Panc1 (cell line): ENCODE results near the gene ZNRF3. TPM values are rescaled to one million over a fixed set of nuclear protein-coding genes. Genes with fewer than 3 reads are reported as not detected.

Experiments used
- ATAC-seq: fragments of 200-7000 bp; cut with Tn5 transposase; 2 replicates; pipeline ENCODE4 v1.9.1; 2020; ENCODE audit warnings: mild to moderate bottlenecking, moderate library complexity
- BruUV-seq: library from RNA; stranded (reverse); fragments of 400-500 nt; replicated peaks from 2 replicates; lab custom pipeline; 2021; lab: Mats Ljungman, UMichigan
- CTCF ChIA-PET: fragments of 300-600 bp; sonication (Branson Sonifier 250); formaldehyde crosslinking; loops from one replicate; lab custom pipeline; 2022; ENCODE audit warnings: antibody characterized with exemption; lab: Charles Lee
- POLR2A ChIA-PET: fragments of 300-600 bp; sonication (Branson Sonifier 250); formaldehyde crosslinking; loops from one replicate; lab custom pipeline; 2022; ENCODE audit warnings: antibody characterized with exemption; lab: Charles Lee
- DNase-seq: peaks from one replicate; pipeline ENCODE4 v3.0.0-alpha.2; 2010; ENCODE audit warnings: low read depth, low spot score
- H3K27ac ChIP-seq: 2 replicates; pipeline ENCODE4 v1.5.1; 2011; ENCODE audit warnings: mild to moderate bottlenecking, low read length, inconsistent platforms
- H3K27me3 ChIP-seq: fragments of 200-500 bp; sonication (Bioruptor generic); 2 replicates; pipeline ENCODE4 v1.6.0; 2014; ENCODE audit warnings: low read length, inconsistent platforms; ENCODE audit not compliant: control insufficient read depth, insufficient read depth
- H3K36me3 ChIP-seq: fragments of 200-500 bp; sonication (Bioruptor generic); 2 replicates; pipeline ENCODE4 v1.5.1; 2014; ENCODE audit warnings: inconsistent platforms, mild to moderate bottlenecking, low read length, moderate library complexity; ENCODE audit not compliant: control insufficient read depth, insufficient read depth
- H3K4me1 ChIP-seq: 2 replicates; pipeline ENCODE4 v1.5.1; 2011; ENCODE audit warnings: inconsistent platforms, mild to moderate bottlenecking, low read length, moderate library complexity; ENCODE audit not compliant: control insufficient read depth, insufficient read depth
- H3K4me3 ChIP-seq, 2 experiments: 2 replicates each; pipeline ENCODE4 v1.5.1; 2011 to 2012; ENCODE audit warnings: low read depth in 2 of 2, low read length in 2 of 2, mild to moderate bottlenecking in 2 of 2, inconsistent platforms in 1 of 2, moderate library complexity in 1 of 2
- H3K9me3 ChIP-seq: fragments of 200-500 bp; sonication (Bioruptor generic); 2 replicates; pipeline ENCODE4 v1.5.1; 2014; ENCODE audit warnings: low read depth, mild to moderate bottlenecking, inconsistent platforms, low read length, moderate library complexity; ENCODE audit not compliant: control insufficient read depth, insufficient read depth
- POLR2AphosphoS5 ChIP-seq: IDR thresholded peaks from 2 replicates; pipeline ENCODE4 v1.6.1; 2012; ENCODE audit warnings: mild to moderate bottlenecking, low read depth, low read length, moderate library complexity
- SIN3A ChIP-seq: IDR thresholded peaks from 2 replicates; pipeline ENCODE4 v1.6.1; 2012; ENCODE audit warnings: low read depth, mild to moderate bottlenecking, low read length, moderate library complexity, borderline replicate concordance; ENCODE audit not compliant: insufficient read depth
- TCF7L2 ChIP-seq: IDR thresholded peaks from 2 replicates; pipeline ENCODE4 v1.6.1; 2011; ENCODE audit warnings: mild to moderate bottlenecking, low read depth, low read length, inconsistent platforms
- in situ Hi-C: cut with HindIII; loops from 2 replicates; pipeline ENCODE4 v1.10.0; 2016; ENCODE audit warnings: low sequenced_read_pairs, low pct_unique_long_range_greater_than_20kb
- intact Hi-C: fragments of 100-400 bp; cut with micrococcal nuclease; formaldehyde crosslinking; loops from one replicate; pipeline ENCODE4 v1.10.0; 2022; ENCODE audit not compliant: unreplicated experiment
- total RNA-seq: library from RNA; stranded (reverse); gene quantifications from one replicate; pipeline ENCODE4 v1.2.1, GENCODE V29; 2021; ENCODE audit not compliant: unreplicated experiment
- TF ChIP-seq, protein P1 (sequence below): fragments of 450-650 bp; IDR thresholded peaks from 2 replicates; pipeline ENCODE4 v1.5.1; 2017; ENCODE audit warnings: mild to moderate bottlenecking
- TF ChIP-seq, protein P2 (sequence below), 2 experiments: IDR thresholded peaks; 2 replicates each; pipeline ENCODE4 v1.6.1; 2011 to 2012; ENCODE audit warnings: low read depth in 2 of 2, control low read depth in 1 of 2, low read length in 1 of 2, mild to moderate bottlenecking in 1 of 2, moderate library complexity in 1 of 2; ENCODE audit not compliant: insufficient read depth in 1 of 2

ZNRF3 gene
- total RNA-seq, 1 experiment from 2014 or later, result 7.3 TPM

- no peaks in the 10 kb centered on the region for H3K36me3 ChIP-seq
- H3K27ac ChIP-seq, result no peak overlapping the region
- intact Hi-C loops (no loop called here), in situ Hi-C loops (no loop called here)
- H3K4me1 ChIP-seq, result no peaks in the 10 kb centered on the region
- BruUV-seq, result no TSS peak
- H3K27me3 ChIP-seq, result no peaks in the 10 kb centered on the region
- H3K9me3 ChIP-seq, result no peaks in the 10 kb centered on the region
- no peak overlapping the region for H3K4me3 ChIP-seq
- ChIA-PET CTCF (no interaction called here), POLR2A (no interaction called here)
- TF ChIP-seq, protein P1, sequence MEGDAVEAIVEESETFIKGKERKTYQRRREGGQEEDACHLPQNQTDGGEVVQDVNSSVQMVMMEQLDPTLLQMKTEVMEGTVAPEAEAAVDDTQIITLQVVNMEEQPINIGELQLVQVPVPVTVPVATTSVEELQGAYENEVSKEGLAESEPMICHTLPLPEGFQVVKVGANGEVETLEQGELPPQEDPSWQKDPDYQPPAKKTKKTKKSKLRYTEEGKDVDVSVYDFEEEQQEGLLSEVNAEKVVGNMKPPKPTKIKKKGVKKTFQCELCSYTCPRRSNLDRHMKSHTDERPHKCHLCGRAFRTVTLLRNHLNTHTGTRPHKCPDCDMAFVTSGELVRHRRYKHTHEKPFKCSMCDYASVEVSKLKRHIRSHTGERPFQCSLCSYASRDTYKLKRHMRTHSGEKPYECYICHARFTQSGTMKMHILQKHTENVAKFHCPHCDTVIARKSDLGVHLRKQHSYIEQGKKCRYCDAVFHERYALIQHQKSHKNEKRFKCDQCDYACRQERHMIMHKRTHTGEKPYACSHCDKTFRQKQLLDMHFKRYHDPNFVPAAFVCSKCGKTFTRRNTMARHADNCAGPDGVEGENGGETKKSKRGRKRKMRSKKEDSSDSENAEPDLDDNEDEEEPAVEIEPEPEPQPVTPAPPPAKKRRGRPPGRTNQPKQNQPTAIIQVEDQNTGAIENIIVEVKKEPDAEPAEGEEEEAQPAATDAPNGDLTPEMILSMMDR, result no peak
- TF ChIP-seq TCF7L2, result no peak
- no peak for TF ChIP-seq SIN3A
- TF ChIP-seq POLR2AphosphoS5, result no peak
- TF ChIP-seq, protein P2, sequence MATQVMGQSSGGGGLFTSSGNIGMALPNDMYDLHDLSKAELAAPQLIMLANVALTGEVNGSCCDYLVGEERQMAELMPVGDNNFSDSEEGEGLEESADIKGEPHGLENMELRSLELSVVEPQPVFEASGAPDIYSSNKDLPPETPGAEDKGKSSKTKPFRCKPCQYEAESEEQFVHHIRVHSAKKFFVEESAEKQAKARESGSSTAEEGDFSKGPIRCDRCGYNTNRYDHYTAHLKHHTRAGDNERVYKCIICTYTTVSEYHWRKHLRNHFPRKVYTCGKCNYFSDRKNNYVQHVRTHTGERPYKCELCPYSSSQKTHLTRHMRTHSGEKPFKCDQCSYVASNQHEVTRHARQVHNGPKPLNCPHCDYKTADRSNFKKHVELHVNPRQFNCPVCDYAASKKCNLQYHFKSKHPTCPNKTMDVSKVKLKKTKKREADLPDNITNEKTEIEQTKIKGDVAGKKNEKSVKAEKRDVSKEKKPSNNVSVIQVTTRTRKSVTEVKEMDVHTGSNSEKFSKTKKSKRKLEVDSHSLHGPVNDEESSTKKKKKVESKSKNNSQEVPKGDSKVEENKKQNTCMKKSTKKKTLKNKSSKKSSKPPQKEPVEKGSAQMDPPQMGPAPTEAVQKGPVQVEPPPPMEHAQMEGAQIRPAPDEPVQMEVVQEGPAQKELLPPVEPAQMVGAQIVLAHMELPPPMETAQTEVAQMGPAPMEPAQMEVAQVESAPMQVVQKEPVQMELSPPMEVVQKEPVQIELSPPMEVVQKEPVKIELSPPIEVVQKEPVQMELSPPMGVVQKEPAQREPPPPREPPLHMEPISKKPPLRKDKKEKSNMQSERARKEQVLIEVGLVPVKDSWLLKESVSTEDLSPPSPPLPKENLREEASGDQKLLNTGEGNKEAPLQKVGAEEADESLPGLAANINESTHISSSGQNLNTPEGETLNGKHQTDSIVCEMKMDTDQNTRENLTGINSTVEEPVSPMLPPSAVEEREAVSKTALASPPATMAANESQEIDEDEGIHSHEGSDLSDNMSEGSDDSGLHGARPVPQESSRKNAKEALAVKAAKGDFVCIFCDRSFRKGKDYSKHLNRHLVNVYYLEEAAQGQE (IDR thresholded peaks at IDR 0.05; ENCODE audit: insufficient read depth in 1 of 2, low read depth in 2 of 2, low read length in 1 of 2), result no peak
- ATAC-seq (no peak), DNase-seq (no peak)
Observed at GRCh38 chr22:28929197-28929596, 45.8 kb downstream of the ZNRF3 start.

DNA sequence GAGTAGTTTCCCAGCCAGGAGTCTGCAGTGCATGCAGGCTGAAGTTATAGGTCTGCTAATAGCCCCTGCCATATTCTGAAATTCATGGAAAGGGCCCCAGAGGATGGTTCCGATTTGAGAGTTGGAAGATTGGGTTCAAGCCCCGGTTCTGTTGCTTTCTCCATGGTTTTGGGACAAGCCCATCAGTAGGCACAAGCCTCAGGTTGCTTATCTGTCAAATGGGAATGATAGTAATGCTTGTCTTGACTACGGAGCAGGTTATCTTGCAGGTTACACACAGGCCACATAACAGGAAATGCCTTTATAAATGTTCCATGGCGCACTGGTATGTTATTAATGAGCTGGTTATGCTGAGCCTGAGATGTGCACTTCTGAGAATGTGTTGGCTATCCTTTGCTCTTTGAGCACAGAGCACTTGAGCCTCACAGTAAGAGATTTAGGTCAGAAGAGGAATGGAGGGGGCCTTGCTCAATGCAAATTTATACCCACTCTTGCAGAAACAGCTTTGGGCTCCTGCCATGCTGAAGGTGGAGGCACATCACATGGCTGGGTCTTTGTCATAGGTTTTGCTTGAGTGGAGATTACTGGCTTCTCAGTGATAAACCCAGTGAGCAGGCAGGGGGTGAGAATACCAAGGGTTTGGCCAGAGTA, 47.1 kb downstream of the ZNRF3 start:
- ChIA-PET POLR2A (interaction anchor here (0.5 kb wide), 1 partner anchor 16 kb away, joined by 3 read pairs; no protein-coding TSS in a partner anchor), CTCF (no interaction called here)
- no peak for TF ChIP-seq TCF7L2
- TF ChIP-seq, protein P1, result no peak
- TF ChIP-seq, protein P2 (IDR thresholded peaks at IDR 0.05; ENCODE audit: insufficient read depth in 1 of 2, low read depth in 2 of 2, low read length in 1 of 2), result no peak
- no peak for TF ChIP-seq SIN3A
- TF ChIP-seq POLR2AphosphoS5, result no peak
- DNase-seq (no peak), ATAC-seq (no peak)
- BruUV-seq, result no TSS peak
- no peaks in the 10 kb centered on the region for H3K36me3 ChIP-seq
- in situ Hi-C loops (no loop called here), intact Hi-C loops (loop anchor here (2.0 kb wide), 1 partner anchor 20 kb away; no protein-coding TSS in a partner anchor)
- H3K4me3 ChIP-seq, result no peak overlapping the region
- H3K4me1 ChIP-seq, result no peaks in the 10 kb centered on the region
- no peaks in the 10 kb centered on the region for H3K9me3 ChIP-seq
- no peak overlapping the region for H3K27ac ChIP-seq
- no peaks in the 10 kb centered on the region for H3K27me3 ChIP-seq
